Neural progenitor cell (in vitro differentiated cells): ENCODE measurements around the gene FBP1.

Experiments
- CTCF ChIP-seq: fragments of 200-600 bp; sonication (generic); IDR thresholded peaks from 2 replicates; pipeline ENCODE4 v1.5.1; 2017; ENCODE audit warnings: antibody characterized with exemption, mild to moderate bottlenecking
- EZH2 ChIP-seq: fragments of 200-600 bp; sonication (generic); IDR thresholded peaks from 2 replicates; pipeline ENCODE4 v1.6.1; 2017; ENCODE audit warnings: antibody characterized with exemption, mild to moderate bottlenecking, moderate library complexity

GRCh38 chr9:94554078-94554438, 85.3 kb downstream of the FBP1 start:
- TF ChIP-seq CTCF (no peak), EZH2 (no peak)
